ENCODE data around the gene WSCD1. TPM values are rescaled to one million over a fixed set of nuclear protein-coding genes. Genes with fewer than 3 reads are reported as not detected.

The WSCD1 gene
- total RNA-seq, 2 experiments from 2014 or later = 0.05 TPM; not detected in 1

GRCh38 chr17:6163612-6164333, 93.6 kb downstream of the WSCD1 start:
- peaks cover 8% of the 10 kb centered on the region for H3K27me3 Mint-ChIP-seq
- no peak for TF ChIP-seq CTCF (IDR thresholded peaks at IDR 0.05)
- H3K4me1 Mint-ChIP-seq (ENCODE audit: low read depth) = no peaks in the 10 kb centered on the region
- no peaks in the 10 kb centered on the region for H3K36me3 Mint-ChIP-seq (ENCODE audit: low read depth)
- intact Hi-C loops (cut with micrococcal nuclease) = no loop called here
- no peaks in the 10 kb centered on the region for H3K9me3 Mint-ChIP-seq
- CTCF ChIA-PET = no interaction called here
- H3K4me3 Mint-ChIP-seq = no peak overlapping the region
- H3K27ac Mint-ChIP-seq = no peak overlapping the region
- POLR2A ChIA-PET = no interaction called here
- DNase-seq = no peak
- ATAC-seq = no peak

GRCh38 chr17:6164996-6165395, 94.8 kb downstream of the WSCD1 start:
- Mint-ChIP-seq H3K36me3 (ENCODE audit: low read depth) (no peaks in the 10 kb centered on the region), H3K9me3 (peaks cover under 1% of the 10 kb centered on the region), H3K4me3 (no peak overlapping the region), H3K27me3 (peaks cover 2% of the 10 kb centered on the region), H3K27ac (no peak overlapping the region), H3K4me1 (ENCODE audit: low read depth) (no peaks in the 10 kb centered on the region)
- intact Hi-C loops (cut with micrococcal nuclease) = no loop called here
- POLR2A ChIA-PET = no interaction called here
- TF ChIP-seq CTCF (IDR thresholded peaks at IDR 0.05) = no peak
- CTCF ChIA-PET = no interaction called here
- ATAC-seq (no peak), DNase-seq (no peak)

DNA sequence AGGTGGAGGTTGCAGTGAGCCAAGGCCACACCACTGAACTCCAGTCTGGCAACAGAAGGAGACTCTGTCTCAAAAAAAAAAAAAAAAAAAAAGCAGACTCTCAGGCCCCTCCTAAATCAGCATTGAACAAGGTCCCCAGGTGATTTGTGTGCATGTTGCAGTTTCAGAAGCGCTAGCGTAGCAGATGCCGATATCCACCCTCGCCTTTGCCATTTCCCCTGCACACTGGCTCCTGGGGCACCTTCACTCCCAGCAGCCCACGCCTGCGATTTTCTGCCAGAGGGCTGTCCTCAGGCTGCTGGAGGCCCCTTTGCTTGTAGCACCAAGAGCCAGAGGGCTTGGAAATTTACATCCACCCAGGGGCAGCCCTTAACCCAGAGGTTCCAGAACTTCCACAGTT, 95.6 kb downstream of the WSCD1 start:
- no peak for TF ChIP-seq CTCF (IDR thresholded peaks at IDR 0.05)
- intact Hi-C loops (cut with micrococcal nuclease) = no loop called here
- DNase-seq = no peak
- H3K4me1 Mint-ChIP-seq (ENCODE audit: low read depth) = no peaks in the 10 kb centered on the region
- H3K27me3 Mint-ChIP-seq = peaks cover 2% of the 10 kb centered on the region
- H3K27ac Mint-ChIP-seq = no peak overlapping the region
- ChIA-PET POLR2A (no interaction called here), CTCF (no interaction called here)
- H3K36me3 Mint-ChIP-seq (ENCODE audit: low read depth) = no peaks in the 10 kb centered on the region
- no peak overlapping the region for H3K4me3 Mint-ChIP-seq
- H3K9me3 Mint-ChIP-seq = peaks cover 5% of the 10 kb centered on the region
- no peak for ATAC-seq

DNA sequence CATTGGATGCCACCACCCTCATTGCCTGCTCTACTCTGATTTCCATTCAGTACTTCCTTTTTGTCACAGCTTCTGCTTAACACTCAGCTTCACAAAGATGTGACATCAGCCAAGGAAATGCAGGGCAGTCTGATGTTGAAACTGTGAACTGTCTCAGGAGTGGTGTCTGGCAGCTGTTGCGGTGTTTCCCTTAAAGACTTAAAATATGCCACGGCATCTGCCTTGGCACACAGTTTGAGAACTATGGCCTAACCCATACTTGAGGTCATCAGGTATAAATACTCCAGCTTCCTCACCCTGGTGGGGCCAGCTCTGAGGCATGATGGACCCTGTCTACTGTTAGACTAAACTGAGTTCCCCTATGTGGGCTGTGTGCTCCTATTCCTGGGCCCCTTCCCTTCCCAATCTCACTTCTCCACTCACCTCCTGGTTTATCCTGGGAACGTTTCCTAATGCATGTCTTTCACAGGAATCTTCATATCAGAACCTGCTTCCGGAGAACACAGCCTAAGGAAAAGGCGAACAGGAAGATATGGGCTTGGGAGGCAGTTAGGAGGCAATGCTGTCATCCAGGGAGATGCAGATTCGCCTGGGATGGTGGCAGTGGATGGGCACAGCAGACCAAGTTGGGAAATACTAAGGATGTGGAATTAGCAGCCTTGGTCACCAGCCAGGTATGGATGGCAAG, 96.5 kb downstream of the WSCD1 start:
- ChIA-PET POLR2A (interaction anchor here (0.6 kb wide), 1 partner anchor 684 kb away, joined by 4 read pairs; no protein-coding TSS in a partner anchor), CTCF (no interaction called here)
- Mint-ChIP-seq H3K4me3 (no peak overlapping the region), H3K9me3 (peaks cover 5% of the 10 kb centered on the region), H3K27ac (no peak overlapping the region), H3K36me3 (ENCODE audit: low read depth) (no peaks in the 10 kb centered on the region), H3K27me3 (peaks cover 2% of the 10 kb centered on the region), H3K4me1 (ENCODE audit: low read depth) (no peaks in the 10 kb centered on the region)
- TF ChIP-seq CTCF (IDR thresholded peaks at IDR 0.05) = no peak
- DNase-seq (no peak), ATAC-seq (no peak)
- intact Hi-C loops (cut with micrococcal nuclease) = no loop called here

GRCh38 chr17:6168296-6168695, 98.1 kb downstream of the WSCD1 start:
- no peak for TF ChIP-seq CTCF (IDR thresholded peaks at IDR 0.05)
- POLR2A ChIA-PET = no interaction called here

More at GRCh38 chr17:6168296-6168695, 98.1 kb downstream of the WSCD1 start:
- ATAC-seq = no peak
- no peak overlapping the region for H3K4me3 Mint-ChIP-seq
- DNase-seq = no peak
- intact Hi-C loops (cut with micrococcal nuclease) = no loop called here
- CTCF ChIA-PET = no interaction called here
- H3K36me3 Mint-ChIP-seq (ENCODE audit: low read depth) = no peaks in the 10 kb centered on the region
- no peak overlapping the region for H3K27ac Mint-ChIP-seq
- H3K4me1 Mint-ChIP-seq (ENCODE audit: low read depth) = no peaks in the 10 kb centered on the region
- peaks cover 5% of the 10 kb centered on the region for H3K9me3 Mint-ChIP-seq
- peaks cover 4% of the 10 kb centered on the region for H3K27me3 Mint-ChIP-seq
